Spleen (tissue), 11 donors: Measurements from ENCODE around the gene TSPAN18. TPM values are rescaled to one million over a fixed set of nuclear protein-coding genes. Genes with fewer than 3 reads are reported as not detected.
A peak's percentile ranks its signal among the peaks of the same experiment; 100 is the strongest.

Experiments
- DNase-seq: peaks from one replicate; pipeline ENCODE4 v3.0.0-alpha.2; 2020
- H3K27ac ChIP-seq, 8 donors: fragments of 200-600 bp; sonication (generic) in 7 of 8; 1 replicate in 4 of 8; 2 replicates in 4 of 8; pipeline versions ENCODE4 v1.5.0 to v1.8.0; 2016 to 2021; ENCODE audit warnings: inconsistent platforms in 4 of 8, mild to moderate bottlenecking in 4 of 8, moderate library complexity in 1 of 8
- H3K27me3 ChIP-seq, 7 donors: fragments of 200-600 bp; sonication (generic) in 6 of 7; replicated peaks in 1 of 7; 1 replicate in 4 of 7; 2 replicates in 3 of 7; pipeline versions ENCODE4 v1.5.0 to v1.8.0; 2016 to 2021; ENCODE audit warnings: inconsistent platforms in 3 of 7, mild to moderate bottlenecking in 1 of 7
- H3K36me3 ChIP-seq, 6 donors: fragments of 200-600 bp; sonication (generic) in 5 of 6; 1 replicate in 4 of 6; 2 replicates in 2 of 6; pipeline versions ENCODE4 v1.5.0 to v1.8.0; 2016 to 2021; ENCODE audit warnings: inconsistent platforms in 2 of 6
- H3K4me1 ChIP-seq, 6 donors: fragments of 200-600 bp; sonication (generic) in 5 of 6; 1 replicate in 3 of 6; 2 replicates in 3 of 6; pipeline versions ENCODE4 v1.5.0 to v1.8.0; 2016 to 2021; ENCODE audit warnings: inconsistent platforms in 3 of 6
- H3K4me3 ChIP-seq, 8 donors: fragments of 200-600 bp; sonication (generic) in 7 of 8; 1 replicate in 4 of 8; 2 replicates in 4 of 8; pipeline versions ENCODE4 v1.5.0 to v1.8.0; 2016 to 2021; ENCODE audit warnings: inconsistent platforms in 4 of 8, mild to moderate bottlenecking in 4 of 8, moderate library complexity in 2 of 8
- H3K9me3 ChIP-seq, 8 donors: fragments of 200-600 bp; sonication (generic) in 7 of 8; 1 replicate in 4 of 8; 2 replicates in 4 of 8; pipeline versions ENCODE4 v1.5.0 to v1.8.0; 2016 to 2021; ENCODE audit warnings: inconsistent platforms in 4 of 8
- POLR2A ChIP-seq, 3 donors: fragments of 450-650 bp; IDR thresholded peaks; one replicate each; pipeline ENCODE4 v1.5.1; 2017; ENCODE audit warnings: antibody characterized with exemption in 3 of 3, mild to moderate bottlenecking in 1 of 3
- POLR2AphosphoS5 ChIP-seq, 3 donors: sonication (generic); formaldehyde crosslinking; IDR thresholded peaks; one replicate each; pipeline ENCODE4 v1.5.1; 2017; ENCODE audit warnings: antibody characterized with exemption in 3 of 3
- WGBS, 5 donors: extraction: QIAGEN DNeasy Blood & Tissue Kit in 3 of 5; methylation state at CpG; one replicate each; pipeline versions ENCODE4 v1.1.5 to v1.1.7; 2013 to 2018; 5-methylcytosine and 5-hydroxymethylcytosine counted together
- intact Hi-C: fragments of 100-400 bp; cut with DNase I; formaldehyde crosslinking; loops from one replicate; pipeline ENCODE4 v1.15.0; 2023; ENCODE audit warnings: low total_unique reads
- polyA plus RNA-seq, 3 donors: library from polyadenylated mRNA; stranded (reverse); fragments of 200-250 nt; gene quantifications; one replicate each; pipeline ENCODE4 v1.2.1, GENCODE V29; 2013
- total RNA-seq, 7 donors: library from RNA; depleted of rRNA in 3 of 7; stranded (reverse); fragments of >200 nt in 3 of 7; fragmentation: NEBNext Ultra II Directional in 4 of 7; extraction: Animal tissue kit (Norgen Biotek cat#: 25700) in 4 of 7; gene quantifications; one replicate each; pipeline versions ENCODE4 v1.1.0 to v1.2.1, GENCODE V29; 2016 to 2021
- TF ChIP-seq, protein P1 (sequence below), 11 experiments: fragments of 200-600 bp in 7 of 11; fragments of 450-650 bp in 4 of 11; sonication (generic) in 4 of 11; IDR thresholded peaks in 8 of 11; conservative IDR thresholded peaks in 3 of 11; 1 replicate in 7 of 11; 2 replicates in 4 of 11; pipeline versions ENCODE4 v1.4.0 to v1.8.0; 2016 to 2021; ENCODE audit warnings: antibody characterized with exemption in 11 of 11, inconsistent platforms in 4 of 11, mild to moderate bottlenecking in 1 of 11
- donor health status: healthy with polysubstance abuse.
- donor health status: DM: no; HTN: no; CAD: no; lungs with moderate emphysema.
- donor health status: DM: no; HTN: no; CAD: no.
- donor health status: Bipolar disorder and iron deficiency.
- donor health status: healthy.
- donor health status: DM: no; HTN: no; CAD: no.
- donor health status: DM: yes; HTN: yes; CAD: no.

The TSPAN18 gene
- total and polyA plus RNA-seq, 10 donors, result 2.1 to 47.5 (median 21.3) TPM

DNA sequence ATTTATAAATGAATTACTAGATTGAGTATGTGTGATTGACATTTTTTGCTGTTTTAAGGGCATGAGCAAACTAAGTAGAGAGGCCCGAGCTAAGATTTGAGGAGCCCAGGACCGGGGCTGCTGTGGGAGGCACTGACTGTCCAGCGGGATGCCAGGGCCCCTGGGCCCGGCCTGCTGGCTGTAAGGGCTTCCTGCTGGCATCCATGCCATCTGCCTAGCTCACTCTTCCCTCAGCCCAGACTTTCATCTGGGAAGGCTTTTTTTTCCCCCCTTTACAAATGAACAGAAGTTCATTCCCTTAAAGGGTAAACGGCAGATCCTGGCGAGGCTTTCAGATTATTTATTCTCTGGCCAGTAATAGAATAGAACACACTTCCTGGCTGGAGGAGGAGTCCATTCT lies 239.9 kb downstream of the TSPAN18 start:
- intact Hi-C loops, result no loop called here
- H3K36me3 ChIP-seq, result no peaks in the 10 kb centered on the region
- no peak overlapping the region for H3K27ac ChIP-seq
- WGBS, 5 donors, result 85 to 92% (median 90%) methylated on average over 6 of the region's 6 CpGs
- H3K27me3 ChIP-seq, result no peaks in the 10 kb centered on the region
- H3K4me3 ChIP-seq, result no peak overlapping the region
- no peak for DNase-seq
- H3K4me1 ChIP-seq, result peaks cover 0 to 17% (median 6%) of the 10 kb centered on the region in 6 donors
- no peaks in the 10 kb centered on the region for H3K9me3 ChIP-seq
- no peak for TF ChIP-seq POLR2A (IDR thresholded peaks at IDR 0.05)
- TF ChIP-seq POLR2AphosphoS5 (IDR thresholded peaks at IDR 0.05), result no peak
- TF ChIP-seq, protein P1, sequence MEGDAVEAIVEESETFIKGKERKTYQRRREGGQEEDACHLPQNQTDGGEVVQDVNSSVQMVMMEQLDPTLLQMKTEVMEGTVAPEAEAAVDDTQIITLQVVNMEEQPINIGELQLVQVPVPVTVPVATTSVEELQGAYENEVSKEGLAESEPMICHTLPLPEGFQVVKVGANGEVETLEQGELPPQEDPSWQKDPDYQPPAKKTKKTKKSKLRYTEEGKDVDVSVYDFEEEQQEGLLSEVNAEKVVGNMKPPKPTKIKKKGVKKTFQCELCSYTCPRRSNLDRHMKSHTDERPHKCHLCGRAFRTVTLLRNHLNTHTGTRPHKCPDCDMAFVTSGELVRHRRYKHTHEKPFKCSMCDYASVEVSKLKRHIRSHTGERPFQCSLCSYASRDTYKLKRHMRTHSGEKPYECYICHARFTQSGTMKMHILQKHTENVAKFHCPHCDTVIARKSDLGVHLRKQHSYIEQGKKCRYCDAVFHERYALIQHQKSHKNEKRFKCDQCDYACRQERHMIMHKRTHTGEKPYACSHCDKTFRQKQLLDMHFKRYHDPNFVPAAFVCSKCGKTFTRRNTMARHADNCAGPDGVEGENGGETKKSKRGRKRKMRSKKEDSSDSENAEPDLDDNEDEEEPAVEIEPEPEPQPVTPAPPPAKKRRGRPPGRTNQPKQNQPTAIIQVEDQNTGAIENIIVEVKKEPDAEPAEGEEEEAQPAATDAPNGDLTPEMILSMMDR (IDR thresholded peaks at IDR 0.05 in 8 of 11, conservative IDR thresholded peaks at IDR 0.05 in 3 of 11), result no peak

DNA sequence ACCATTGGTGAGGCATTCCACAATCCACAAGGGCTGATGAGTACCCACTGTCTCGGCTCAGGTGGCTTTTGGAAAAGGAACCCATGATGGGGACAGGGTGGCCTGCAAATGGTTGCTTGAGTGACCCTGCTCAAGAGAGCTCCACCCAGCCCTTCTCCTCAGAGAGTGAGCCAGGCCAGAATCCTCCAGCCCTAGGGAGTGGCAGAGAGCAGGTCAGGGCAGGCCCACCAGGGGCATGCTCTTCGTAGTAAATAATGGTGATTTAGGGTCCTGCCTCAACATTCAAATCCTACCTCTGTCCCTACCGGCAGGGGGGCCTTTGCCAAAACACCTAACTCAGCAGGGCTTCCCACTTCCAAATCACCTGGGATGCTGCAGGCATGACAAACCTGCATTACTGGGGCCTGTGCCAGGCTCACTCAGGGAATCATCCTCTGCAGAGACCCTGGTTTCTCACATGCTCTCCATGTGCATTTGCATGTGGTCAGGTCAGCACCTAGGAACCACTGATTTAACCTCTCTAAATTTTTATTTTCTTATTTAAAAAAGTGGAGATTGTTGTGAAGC lies 241.3 kb downstream of the TSPAN18 start:
- Histone ChIP-seq H3K27me3 (no peaks in the 10 kb centered on the region), H3K36me3 (no peaks in the 10 kb centered on the region), H3K4me3 (no peak overlapping the region), H3K4me1 (peaks cover 0 to 17% (median 6%) of the 10 kb centered on the region in 6 donors), H3K9me3 (no peaks in the 10 kb centered on the region), H3K27ac (no peak overlapping the region)
- no peak for DNase-seq
- WGBS, 5 donors, result 81 to 100% (median 97%) methylated on average over 1 to 3 of the region's 3 CpGs
- intact Hi-C loops, result no loop called here
- TF ChIP-seq, protein P1 (IDR thresholded peaks at IDR 0.05 in 8 of 11, conservative IDR thresholded peaks at IDR 0.05 in 3 of 11), result no peak
- TF ChIP-seq POLR2A (IDR thresholded peaks at IDR 0.05), result no peak
- TF ChIP-seq POLR2AphosphoS5 (IDR thresholded peaks at IDR 0.05), result no peak

DNA sequence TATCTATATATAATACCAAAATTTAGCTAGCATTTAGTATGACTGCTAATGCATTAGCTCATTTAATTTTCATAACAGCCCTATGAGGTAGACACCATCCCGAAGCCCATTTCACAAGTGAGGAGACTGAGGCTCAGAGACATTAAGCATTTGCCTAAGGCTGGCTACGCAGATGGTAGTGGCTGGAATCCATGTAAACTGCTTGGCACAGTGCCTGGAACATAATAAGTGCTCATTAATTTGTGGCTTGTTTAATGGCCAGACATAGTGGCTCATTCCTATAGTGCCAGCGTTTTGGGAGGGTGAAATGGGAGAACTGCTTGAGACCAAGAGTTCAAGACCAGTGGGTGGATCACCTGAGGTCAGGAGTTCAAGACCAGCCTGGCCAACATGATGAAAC lies 241.7 kb downstream of the TSPAN18 start:
- Histone ChIP-seq H3K4me1 (peaks cover 0 to 17% (median 6%) of the 10 kb centered on the region in 6 donors), H3K36me3 (no peaks in the 10 kb centered on the region), H3K27ac (peak overlapping the region in 1 of 8 donors; percentile 84), H3K27me3 (no peaks in the 10 kb centered on the region), H3K4me3 (no peak overlapping the region), H3K9me3 (no peaks in the 10 kb centered on the region)
- TF ChIP-seq POLR2AphosphoS5 (IDR thresholded peaks at IDR 0.05) (no peak), POLR2A (IDR thresholded peaks at IDR 0.05) (no peak)
- TF ChIP-seq, protein P1 (IDR thresholded peaks at IDR 0.05 in 8 of 11, conservative IDR thresholded peaks at IDR 0.05 in 3 of 11), result no peak
- 82 to 89% (median 87%) methylated on average over 3 of the region's 3 CpGs for WGBS, 5 donors
- intact Hi-C loops, result no loop called here
- DNase-seq, result no peak

DNA sequence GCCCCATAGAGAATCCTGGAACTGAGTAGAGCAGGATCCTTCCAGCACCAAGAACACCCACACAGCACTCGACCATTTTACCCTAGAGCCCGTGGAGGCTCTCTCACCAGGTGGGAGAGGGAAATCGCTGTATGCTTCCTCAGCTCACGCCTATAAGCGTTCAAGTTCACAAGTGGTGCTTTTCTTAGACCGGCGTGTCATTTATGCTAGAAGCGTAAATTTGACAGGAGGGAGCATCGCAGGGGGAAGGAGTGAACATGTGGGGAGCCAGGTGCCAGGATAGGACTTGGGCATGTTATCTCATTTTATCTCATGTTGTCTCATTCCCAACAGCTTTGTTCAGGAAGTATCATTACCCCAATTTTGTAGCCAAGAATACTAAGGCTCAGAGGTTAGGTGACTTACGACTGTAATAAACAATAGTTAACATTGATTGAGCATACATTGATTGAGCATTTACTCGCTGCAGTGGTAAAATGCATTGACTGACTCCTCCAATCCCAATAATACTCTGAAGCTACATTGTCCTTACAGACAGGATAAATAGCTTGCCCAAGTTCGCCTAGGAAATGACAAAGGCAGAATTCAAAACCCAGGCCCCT lies 243.0 kb downstream of the TSPAN18 start:
- no peaks in the 10 kb centered on the region for H3K9me3 ChIP-seq
- H3K27ac ChIP-seq, result peak overlapping the region in 5 of 8 donors; percentile 32 to 84 (median 75)
- H3K27me3 ChIP-seq, result no peaks in the 10 kb centered on the region
- H3K4me3 ChIP-seq, result no peak overlapping the region
- DNase-seq, result no peak
- TF ChIP-seq POLR2A (IDR thresholded peaks at IDR 0.05) (no peak), POLR2AphosphoS5 (IDR thresholded peaks at IDR 0.05) (no peak)
- TF ChIP-seq, protein P1 (IDR thresholded peaks at IDR 0.05 in 8 of 11, conservative IDR thresholded peaks at IDR 0.05 in 3 of 11), result no peak
- WGBS, 5 donors, result 80 to 90% (median 85%) methylated on average over 12 of the region's 12 CpGs
- no peaks in the 10 kb centered on the region for H3K36me3 ChIP-seq
- intact Hi-C loops, result no loop called here
- H3K4me1 ChIP-seq, result peaks cover 0 to 18% (median 7%) of the 10 kb centered on the region in 6 donors
